GM12875 (cell line): ENCODE results near the gene ZBTB8B.

Experiments
- H3K4me3 ChIP-seq: one replicate; pipeline ENCODE4 v1.5.1; 2011; ENCODE audit warnings: low read depth, low read length, control low read depth
- CTCF ChIP-seq: IDR thresholded peaks from 2 replicates; pipeline ENCODE4 v1.5.1; 2011; ENCODE audit warnings: low read depth, mild to moderate bottlenecking, control low read depth, inconsistent platforms, low read length, moderate library complexity, borderline replicate concordance; ENCODE audit not compliant: insufficient read depth

ZBTB8B gene

GRCh38 chr1:32489774-32490454 lies 25.0 kb downstream of the ZBTB8B start:
- TF ChIP-seq CTCF, result no peak
- H3K4me3 ChIP-seq, result no peak overlapping the region

- no peak for TF ChIP-seq CTCF
- no peak overlapping the region for H3K4me3 ChIP-seq
Measured at GRCh38 chr1:32491386-32491785, 26.5 kb downstream of the ZBTB8B start.

GRCh38 chr1:32494196-32494595 lies 29.3 kb downstream of the ZBTB8B start:
- no peak for TF ChIP-seq CTCF
- H3K4me3 ChIP-seq, result no peak overlapping the region

- H3K4me3 ChIP-seq, result no peak overlapping the region
- no peak for TF ChIP-seq CTCF
Measured at GRCh38 chr1:32494711-32495337, 30.0 kb downstream of the ZBTB8B start.

- H3K4me3 ChIP-seq, result no peak overlapping the region
- TF ChIP-seq CTCF, result no peak
Measured at GRCh38 chr1:32496127-32496526, 31.3 kb downstream of the ZBTB8B start.

- TF ChIP-seq CTCF, result no peak
- no peak overlapping the region for H3K4me3 ChIP-seq
Measured at GRCh38 chr1:32498751-32499150, 33.9 kb downstream of the ZBTB8B start.

- H3K4me3 ChIP-seq, result peak overlapping the region; percentile 54
- no peak for TF ChIP-seq CTCF
Measured at GRCh38 chr1:32500387-32501209, 35.7 kb downstream of the ZBTB8B start.
